ENCODE results near the gene ETFA. TPM values are rescaled to one million over a fixed set of nuclear protein-coding genes. Genes with fewer than 3 reads are reported as not detected.

The ETFA gene
- total and polyA plus RNA-seq, 8 donors: 102 to 148 (median 130) TPM

- no peak for ATAC-seq
- TF ChIP-seq CTCF (IDR thresholded peaks at IDR 0.05): no peak
- no peaks in the 10 kb centered on the region for H3K9me3 ChIP-seq
Measured at GRCh38 chr15:76203346-76204108, 107.7 kb downstream of the ETFA start.

DNA sequence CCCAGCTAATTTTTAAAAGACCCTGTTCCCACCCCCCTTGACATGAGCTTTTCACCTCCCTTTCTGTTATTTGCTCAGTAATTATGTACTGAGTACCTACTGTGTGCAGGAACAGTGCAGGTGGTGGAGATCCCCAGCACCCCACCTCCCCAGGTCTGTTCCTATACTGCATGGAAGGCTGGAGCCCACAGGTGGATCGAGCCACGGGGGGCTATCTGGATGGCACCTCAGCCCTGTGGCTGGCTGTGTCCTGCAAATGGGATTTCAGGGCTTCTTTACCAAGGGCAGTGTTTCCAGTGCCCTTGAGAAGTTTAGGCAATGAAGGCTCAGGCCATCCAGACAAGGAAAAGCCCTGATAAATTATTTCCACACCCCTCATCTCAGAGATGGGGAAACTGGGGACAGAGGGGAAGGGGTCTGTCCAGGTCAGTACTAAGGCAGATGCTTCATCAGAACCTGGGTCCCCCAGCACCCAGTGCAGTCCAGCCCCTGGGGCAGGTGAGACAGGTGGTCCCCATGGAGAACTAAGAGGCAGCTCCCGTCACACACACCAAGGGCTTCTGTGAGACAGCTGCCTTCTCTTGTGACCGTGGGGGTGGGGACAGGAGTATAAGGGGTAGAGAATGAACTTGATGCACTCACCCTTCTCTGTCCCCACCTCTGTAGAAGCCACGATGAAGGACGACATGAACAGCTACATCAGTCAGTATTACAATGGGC, 109.6 kb downstream of the ETFA start:
- intact Hi-C loops (cut with DNase I): no loop called here
- H3K4me3 ChIP-seq: no peak overlapping the region
- H3K4me1 ChIP-seq: peaks cover 0 to 4% of the 10 kb centered on the region in 2 donors
- no peak for ATAC-seq
- H3K36me3 ChIP-seq: peaks cover 0 to 19% of the 10 kb centered on the region in 2 donors
- H3K27me3 ChIP-seq: no peaks in the 10 kb centered on the region
- peak in 1 of 4 donors; percentile 16 for DNase-seq
- no peaks in the 10 kb centered on the region for H3K9me3 ChIP-seq
- no peak for TF ChIP-seq CTCF (IDR thresholded peaks at IDR 0.05)
- no peak overlapping the region for H3K27ac ChIP-seq

More at GRCh38 chr15:76203346-76204108, 107.7 kb downstream of the ETFA start:
- H3K4me3 ChIP-seq: no peak overlapping the region
- no peak overlapping the region for H3K27ac ChIP-seq
- no peaks in the 10 kb centered on the region for H3K27me3 ChIP-seq
- intact Hi-C loops (cut with DNase I): no loop called here
- DNase-seq: peak in 2 of 4 donors; percentile 20 to 75
- no peaks in the 10 kb centered on the region for H3K4me1 ChIP-seq
- peaks cover 0 to 19% of the 10 kb centered on the region in 2 donors for H3K36me3 ChIP-seq

DNA sequence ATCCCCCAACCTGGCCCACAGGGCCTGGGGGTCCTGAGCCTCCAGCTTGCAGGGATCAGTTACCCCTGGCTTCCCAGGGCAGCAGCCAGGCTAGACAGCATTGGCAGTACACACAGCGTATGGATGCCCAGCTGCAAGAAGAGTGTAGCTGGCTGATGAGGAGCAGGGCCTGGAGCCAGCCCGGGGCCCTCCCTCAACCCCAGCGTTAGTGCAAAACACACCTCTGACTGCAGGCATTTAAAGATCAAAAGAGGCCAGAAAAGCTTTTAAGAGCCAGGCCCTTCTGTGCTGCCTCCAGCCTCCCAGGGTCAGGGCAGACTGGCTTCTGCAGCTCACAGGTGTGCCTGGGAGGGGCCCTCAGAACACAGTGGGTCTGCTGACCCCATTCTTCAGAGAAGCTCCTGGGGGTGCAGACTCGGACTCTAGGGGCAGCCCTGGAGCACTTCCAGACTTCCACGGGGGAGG, 110.6 kb downstream of the ETFA start:
- Histone ChIP-seq H3K4me3 (no peak overlapping the region), H3K36me3 (peaks cover 0 to 12% of the 10 kb centered on the region in 2 donors), H3K27ac (no peak overlapping the region), H3K4me1 (peaks cover 0 to 7% of the 10 kb centered on the region in 2 donors), H3K9me3 (no peaks in the 10 kb centered on the region), H3K27me3 (no peaks in the 10 kb centered on the region)
- DNase-seq (peak in 2 of 4 donors; percentile 1 to 19), ATAC-seq (no peak)
- no peak for TF ChIP-seq CTCF (IDR thresholded peaks at IDR 0.05)
- intact Hi-C loops (cut with DNase I): no loop called here

GRCh38 chr15:76200083-76200465, 111.2 kb downstream of the ETFA start:
- no peaks in the 10 kb centered on the region for H3K27me3 ChIP-seq
- no peak for ATAC-seq
- intact Hi-C loops (cut with DNase I): no loop called here
- H3K27ac ChIP-seq: no peak overlapping the region
- H3K4me1 ChIP-seq: peaks cover 0 to 7% of the 10 kb centered on the region in 2 donors
- H3K9me3 ChIP-seq: no peaks in the 10 kb centered on the region
- H3K4me3 ChIP-seq: no peak overlapping the region
- no peak for TF ChIP-seq CTCF (IDR thresholded peaks at IDR 0.05)
- peaks cover 0 to 12% of the 10 kb centered on the region in 2 donors for H3K36me3 ChIP-seq
- DNase-seq: peak in 1 of 4 donors; percentile 25
